PFSK-1 (cell line): ENCODE data around the gene NANOS2.

Experiments used
- POLR2AphosphoS5 ChIP-seq: IDR thresholded peaks from 2 replicates; pipeline ENCODE4 v1.6.1; 2012; ENCODE audit warnings: low read depth, mild to moderate bottlenecking, control low read depth, low read length, moderate library complexity
- TF ChIP-seq, protein P1 (sequence below), 2 experiments: IDR thresholded peaks; 2 replicates each; pipeline versions ENCODE4 v1.6.1 to v1.8.0; 2011 to 2012; ENCODE audit warnings: low read depth in 2 of 2, low read length in 2 of 2, control low read depth in 1 of 2, inconsistent platforms in 1 of 2, mild to moderate bottlenecking in 1 of 2, moderate library complexity in 1 of 2; ENCODE audit not compliant: insufficient read depth in 1 of 2

DNA sequence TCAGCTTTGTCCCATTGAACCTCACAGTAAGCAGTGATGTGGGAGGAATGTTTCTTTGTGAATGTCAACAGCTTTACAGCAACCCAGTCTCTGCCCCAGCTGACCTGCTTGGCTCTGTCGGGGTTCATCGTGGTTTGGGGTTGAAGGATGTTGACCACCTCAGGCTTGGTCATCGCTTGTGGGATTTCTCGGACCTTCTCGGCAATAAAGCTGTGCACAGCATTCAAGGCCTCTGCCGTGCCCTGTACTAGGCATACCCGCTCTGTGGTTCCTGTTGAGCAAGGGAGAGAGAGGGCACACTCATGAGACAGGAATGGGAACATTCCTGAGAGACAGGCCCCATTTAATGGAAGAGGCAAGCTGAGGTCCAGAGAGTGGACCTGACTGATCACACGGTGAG lies 39.1 kb upstream of the NANOS2 start:
- TF ChIP-seq POLR2AphosphoS5 = no peak
- TF ChIP-seq, protein P1, sequence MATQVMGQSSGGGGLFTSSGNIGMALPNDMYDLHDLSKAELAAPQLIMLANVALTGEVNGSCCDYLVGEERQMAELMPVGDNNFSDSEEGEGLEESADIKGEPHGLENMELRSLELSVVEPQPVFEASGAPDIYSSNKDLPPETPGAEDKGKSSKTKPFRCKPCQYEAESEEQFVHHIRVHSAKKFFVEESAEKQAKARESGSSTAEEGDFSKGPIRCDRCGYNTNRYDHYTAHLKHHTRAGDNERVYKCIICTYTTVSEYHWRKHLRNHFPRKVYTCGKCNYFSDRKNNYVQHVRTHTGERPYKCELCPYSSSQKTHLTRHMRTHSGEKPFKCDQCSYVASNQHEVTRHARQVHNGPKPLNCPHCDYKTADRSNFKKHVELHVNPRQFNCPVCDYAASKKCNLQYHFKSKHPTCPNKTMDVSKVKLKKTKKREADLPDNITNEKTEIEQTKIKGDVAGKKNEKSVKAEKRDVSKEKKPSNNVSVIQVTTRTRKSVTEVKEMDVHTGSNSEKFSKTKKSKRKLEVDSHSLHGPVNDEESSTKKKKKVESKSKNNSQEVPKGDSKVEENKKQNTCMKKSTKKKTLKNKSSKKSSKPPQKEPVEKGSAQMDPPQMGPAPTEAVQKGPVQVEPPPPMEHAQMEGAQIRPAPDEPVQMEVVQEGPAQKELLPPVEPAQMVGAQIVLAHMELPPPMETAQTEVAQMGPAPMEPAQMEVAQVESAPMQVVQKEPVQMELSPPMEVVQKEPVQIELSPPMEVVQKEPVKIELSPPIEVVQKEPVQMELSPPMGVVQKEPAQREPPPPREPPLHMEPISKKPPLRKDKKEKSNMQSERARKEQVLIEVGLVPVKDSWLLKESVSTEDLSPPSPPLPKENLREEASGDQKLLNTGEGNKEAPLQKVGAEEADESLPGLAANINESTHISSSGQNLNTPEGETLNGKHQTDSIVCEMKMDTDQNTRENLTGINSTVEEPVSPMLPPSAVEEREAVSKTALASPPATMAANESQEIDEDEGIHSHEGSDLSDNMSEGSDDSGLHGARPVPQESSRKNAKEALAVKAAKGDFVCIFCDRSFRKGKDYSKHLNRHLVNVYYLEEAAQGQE (IDR thresholded peaks at IDR 0.05; ENCODE audit: insufficient read depth in 1 of 2, low read depth in 2 of 2, low read length in 2 of 2) = no peak
